ENCODE results near the gene IFNA13.
A peak's percentile ranks its signal among the peaks of the same experiment; 100 is the strongest.
"Not testable (repeated sequence)": the region's sequence is repeated elsewhere in the genome, so short reads cannot be mapped to it uniquely, and the experiment has no call there.

Gene IFNA13

DNA sequence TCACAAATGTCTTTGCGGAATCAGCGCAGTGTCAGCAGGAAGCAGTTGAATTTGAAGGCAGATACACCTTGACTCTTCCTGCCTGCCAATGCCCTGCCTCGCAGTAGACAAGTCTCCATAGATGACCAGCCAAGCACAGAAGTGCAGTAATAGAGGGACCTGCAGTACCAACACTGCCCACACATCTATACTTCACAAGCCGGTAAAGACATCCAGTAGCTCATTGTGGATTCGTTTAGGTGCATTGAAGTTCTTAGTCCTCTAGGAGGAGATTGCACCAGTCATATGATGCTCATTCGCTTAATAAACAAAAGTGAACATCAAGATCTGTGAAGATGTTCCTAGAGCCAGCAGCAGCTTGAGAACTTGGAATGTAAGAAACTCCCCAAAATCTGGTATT lies 24.4 kb upstream of the IFNA13 start:
- Histone ChIP-seq H3K27ac (no peak overlapping the region), H3K4me2 (no peak overlapping the region), H3K36me3 (ENCODE audit: insufficient read depth) (no peaks in the 10 kb centered on the region), H4K20me1 (ENCODE audit: insufficient read depth) (no peaks in the 10 kb centered on the region), H3K9ac (no peak overlapping the region), H3K27me3 (ENCODE audit: insufficient read depth, low read depth) (no peaks in the 10 kb centered on the region), H3K79me2 (ENCODE audit: insufficient read depth, low read depth) (no peaks in the 10 kb centered on the region), H3K4me1 (ENCODE audit: low read depth, poor library complexity, severe bottlenecking) (peaks cover 17% of the 10 kb centered on the region), H3K4me3 (IDR thresholded peaks at IDR 0.05; ENCODE audit: insufficient read depth, low read depth, low read length) (no peak overlapping the region), H2AFZ (ENCODE audit: low read depth) (no peak overlapping the region)
- TF ChIP-seq, protein P1, sequence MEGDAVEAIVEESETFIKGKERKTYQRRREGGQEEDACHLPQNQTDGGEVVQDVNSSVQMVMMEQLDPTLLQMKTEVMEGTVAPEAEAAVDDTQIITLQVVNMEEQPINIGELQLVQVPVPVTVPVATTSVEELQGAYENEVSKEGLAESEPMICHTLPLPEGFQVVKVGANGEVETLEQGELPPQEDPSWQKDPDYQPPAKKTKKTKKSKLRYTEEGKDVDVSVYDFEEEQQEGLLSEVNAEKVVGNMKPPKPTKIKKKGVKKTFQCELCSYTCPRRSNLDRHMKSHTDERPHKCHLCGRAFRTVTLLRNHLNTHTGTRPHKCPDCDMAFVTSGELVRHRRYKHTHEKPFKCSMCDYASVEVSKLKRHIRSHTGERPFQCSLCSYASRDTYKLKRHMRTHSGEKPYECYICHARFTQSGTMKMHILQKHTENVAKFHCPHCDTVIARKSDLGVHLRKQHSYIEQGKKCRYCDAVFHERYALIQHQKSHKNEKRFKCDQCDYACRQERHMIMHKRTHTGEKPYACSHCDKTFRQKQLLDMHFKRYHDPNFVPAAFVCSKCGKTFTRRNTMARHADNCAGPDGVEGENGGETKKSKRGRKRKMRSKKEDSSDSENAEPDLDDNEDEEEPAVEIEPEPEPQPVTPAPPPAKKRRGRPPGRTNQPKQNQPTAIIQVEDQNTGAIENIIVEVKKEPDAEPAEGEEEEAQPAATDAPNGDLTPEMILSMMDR (conservative IDR thresholded peaks at IDR 0.05; ENCODE audit: low read depth, low read length) = 0 out of 2 replicates have a peak, but pooled peaks have one; percentile 18

DNA sequence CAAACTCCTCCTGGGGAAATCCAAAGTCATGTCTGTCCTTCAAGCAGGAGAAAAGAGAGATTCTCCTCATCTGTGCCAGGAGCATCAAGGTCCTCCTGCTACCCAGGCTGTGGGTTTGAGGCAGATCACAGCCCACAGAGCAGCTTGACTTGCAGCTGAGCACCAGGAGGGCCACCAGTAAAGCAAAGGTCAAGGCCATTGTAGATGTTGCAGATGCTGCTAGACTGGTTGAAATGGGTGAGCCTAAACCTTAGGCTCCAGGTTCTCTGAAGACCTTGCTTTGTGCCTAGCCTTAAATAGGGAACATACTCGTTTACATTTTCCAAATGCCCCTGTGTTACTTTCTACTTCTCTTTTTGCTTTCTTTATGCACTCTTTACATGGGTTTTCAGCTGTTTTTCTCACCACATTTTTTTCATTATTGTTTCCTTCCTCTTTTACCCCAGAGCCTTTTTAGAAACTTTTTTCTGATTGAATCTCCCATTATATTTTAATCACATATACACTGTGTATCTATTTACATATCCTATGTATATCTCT lies 17.3 kb upstream of the IFNA13 start, which contains the start of gene IFNA2:
TSS of gene IFNA2 (minus strand) at position 268 of the 540 bp plus-strand sequence. CDS start at position 199, 69 bp downstream.
- Histone ChIP-seq H3K79me2 (ENCODE audit: insufficient read depth, low read depth) (no peaks in the 10 kb centered on the region), H3K27ac (no peak within 1 kb of the TSS), H3K4me1 (ENCODE audit: low read depth, poor library complexity, severe bottlenecking) (no peaks in the 10 kb centered on the region), H3K36me3 (ENCODE audit: insufficient read depth) (no peaks in the 10 kb centered on the region), H2AFZ (ENCODE audit: low read depth) (no peak within 1 kb of the TSS), H4K20me1 (ENCODE audit: insufficient read depth) (no peaks in the 10 kb centered on the region), H3K4me3 (IDR thresholded peaks at IDR 0.05; ENCODE audit: insufficient read depth, low read depth, low read length) (no peak within 1 kb of the TSS), H3K9ac (no peak within 1 kb of the TSS), H3K4me2 (no peak within 1 kb of the TSS), H3K27me3 (ENCODE audit: insufficient read depth, low read depth) (no peaks in the 10 kb centered on the region)
- TF ChIP-seq, protein P1 (conservative IDR thresholded peaks at IDR 0.05; ENCODE audit: low read depth, low read length) = no peak

DNA sequence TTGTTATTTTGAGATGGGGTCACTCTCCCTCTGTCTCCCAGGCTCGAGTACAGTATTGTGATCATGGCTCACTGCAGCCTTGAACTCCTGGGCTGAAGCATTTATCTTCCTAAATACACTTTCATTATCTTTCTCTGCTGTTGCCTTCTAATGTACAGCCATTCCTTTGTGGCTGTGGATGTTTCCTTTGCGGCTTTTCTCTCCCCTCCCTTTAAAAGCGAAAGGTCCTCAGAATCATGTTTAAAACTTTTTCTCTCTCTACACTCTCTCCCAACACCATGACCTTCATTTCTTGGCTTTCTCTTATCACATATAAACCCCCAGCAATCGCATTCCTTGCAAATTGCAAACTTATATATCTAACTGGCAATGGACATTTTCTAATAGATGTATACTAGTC lies 15.8 kb upstream of the IFNA13 start:
- Histone ChIP-seq H3K79me2 (ENCODE audit: insufficient read depth, low read depth) (no peaks in the 10 kb centered on the region), H4K20me1 (ENCODE audit: insufficient read depth) (no peaks in the 10 kb centered on the region), H3K4me3 (IDR thresholded peaks at IDR 0.05; ENCODE audit: insufficient read depth, low read depth, low read length) (no peak overlapping the region), H3K27ac (no peak overlapping the region), H3K36me3 (ENCODE audit: insufficient read depth) (no peaks in the 10 kb centered on the region), H3K4me1 (ENCODE audit: low read depth, poor library complexity, severe bottlenecking) (no peaks in the 10 kb centered on the region), H3K4me2 (no peak overlapping the region), H3K27me3 (ENCODE audit: insufficient read depth, low read depth) (no peaks in the 10 kb centered on the region), H2AFZ (ENCODE audit: low read depth) (no peak overlapping the region), H3K9ac (no peak overlapping the region)
- TF ChIP-seq, protein P1 (conservative IDR thresholded peaks at IDR 0.05; ENCODE audit: low read depth, low read length) = no peak

DNA sequence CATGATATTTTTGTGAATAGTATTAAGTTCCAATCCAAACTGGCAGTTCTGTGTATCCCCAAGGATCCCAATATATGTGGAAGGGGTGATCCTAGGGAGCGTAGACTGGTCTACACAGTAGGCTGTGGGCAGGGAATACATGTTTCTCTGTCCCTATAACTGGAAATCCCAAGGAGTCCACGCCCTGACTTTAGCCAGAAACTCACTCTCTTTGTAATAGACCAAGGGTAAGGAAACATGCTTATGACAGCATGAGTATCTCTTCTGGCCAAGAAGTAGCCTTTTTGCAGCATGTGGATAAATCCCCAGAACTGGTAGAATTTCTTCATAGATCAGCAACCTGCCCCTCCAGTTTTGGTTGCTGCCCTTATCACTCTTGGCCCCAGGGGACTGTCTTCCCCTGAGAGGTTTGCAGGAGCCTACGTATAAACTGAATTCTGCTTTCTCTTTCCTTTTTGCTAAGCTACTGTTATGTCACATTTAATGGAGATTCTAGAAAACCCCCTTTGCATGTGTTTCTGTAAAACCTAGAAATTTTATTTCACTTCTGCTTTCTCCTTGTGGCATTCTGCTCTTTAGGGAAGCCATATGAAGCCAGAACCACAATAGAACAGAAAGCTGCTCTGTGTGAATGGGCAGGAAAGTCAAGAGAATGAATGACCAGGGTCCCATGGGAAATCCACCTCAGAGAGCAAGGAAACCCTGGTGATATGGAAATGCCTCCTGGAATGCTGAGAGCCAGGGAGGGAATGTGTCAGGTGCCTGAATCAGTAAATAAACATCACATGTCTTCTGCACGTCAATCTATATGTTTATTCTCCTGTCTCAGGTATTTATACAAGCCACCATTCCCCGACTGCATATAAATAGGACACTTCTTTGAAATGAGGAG lies 13.8 kb upstream of the IFNA13 start:
- H3K9ac ChIP-seq = no peak overlapping the region
- no peaks in the 10 kb centered on the region for H3K79me2 ChIP-seq (ENCODE audit: insufficient read depth, low read depth)
- no peak overlapping the region for H3K27ac ChIP-seq
- no peak overlapping the region for H3K4me3 ChIP-seq (IDR thresholded peaks at IDR 0.05; ENCODE audit: insufficient read depth, low read depth, low read length)
- no peaks in the 10 kb centered on the region for H3K36me3 ChIP-seq (ENCODE audit: insufficient read depth)
- peak overlapping the region; percentile 15; the same call in 1 of the 2 replicates for H2AFZ ChIP-seq (ENCODE audit: low read depth)
- H4K20me1 ChIP-seq (ENCODE audit: insufficient read depth) = no peaks in the 10 kb centered on the region
- no peak overlapping the region for H3K4me2 ChIP-seq
- H3K27me3 ChIP-seq (ENCODE audit: insufficient read depth, low read depth) = no peaks in the 10 kb centered on the region
- H3K4me1 ChIP-seq (ENCODE audit: low read depth, poor library complexity, severe bottlenecking) = no peaks in the 10 kb centered on the region
- TF ChIP-seq, protein P1 (conservative IDR thresholded peaks at IDR 0.05; ENCODE audit: low read depth, low read length) = no peak

DNA sequence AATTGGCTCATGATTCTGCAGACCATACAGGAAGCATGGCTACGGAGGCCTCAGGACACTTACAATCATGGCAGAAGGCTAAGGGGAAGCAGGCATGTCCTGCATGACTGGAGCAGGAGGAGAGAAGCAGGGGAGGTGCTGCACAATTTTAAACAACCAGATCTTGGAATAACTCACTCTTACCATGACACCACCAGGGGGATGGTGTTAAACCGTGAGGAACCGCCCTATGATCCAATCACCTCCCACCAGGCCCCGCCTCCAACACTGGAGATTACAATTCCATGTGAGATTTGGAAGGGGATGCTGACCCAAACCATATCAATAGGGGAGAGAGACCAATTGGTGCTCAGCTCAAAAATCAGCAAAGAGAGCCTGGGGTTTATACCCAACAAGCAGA lies 3.6 kb upstream of the IFNA13 start:
- not testable (repeated sequence) for H3K4me1 ChIP-seq (ENCODE audit: low read depth, poor library complexity, severe bottlenecking); H3K4me2 ChIP-seq; H4K20me1 ChIP-seq (ENCODE audit: insufficient read depth); H3K27me3 ChIP-seq (ENCODE audit: insufficient read depth, low read depth); H3K27ac ChIP-seq; H3K4me3 ChIP-seq (IDR thresholded peaks at IDR 0.05; ENCODE audit: insufficient read depth, low read depth, low read length); H2AFZ ChIP-seq (ENCODE audit: low read depth); H3K36me3 ChIP-seq (ENCODE audit: insufficient read depth); H3K9ac ChIP-seq; H3K79me2 ChIP-seq (ENCODE audit: insufficient read depth, low read depth)

DNA sequence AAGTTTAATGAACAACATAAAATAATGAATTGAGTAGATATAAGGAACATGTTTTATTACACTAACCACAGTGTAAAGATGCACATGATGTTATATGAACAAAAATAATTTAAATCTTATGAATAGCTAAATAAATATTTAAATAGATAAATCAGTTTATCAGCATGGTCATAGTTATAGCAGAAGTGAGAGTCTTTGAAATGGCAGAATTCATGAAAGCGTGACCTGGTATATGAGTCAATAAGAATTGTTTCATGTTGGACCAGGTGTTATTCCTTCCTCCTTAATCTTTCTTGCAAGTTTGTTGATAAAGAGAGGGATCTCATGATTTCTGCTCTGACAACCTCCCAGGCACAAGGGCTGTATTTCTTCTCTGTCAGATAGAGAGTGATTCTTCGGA lies 688 bp downstream of the IFNA13 start:
- H3K79me2 ChIP-seq (ENCODE audit: insufficient read depth, low read depth); H3K27me3 ChIP-seq (ENCODE audit: insufficient read depth, low read depth); H3K4me3 ChIP-seq (IDR thresholded peaks at IDR 0.05; ENCODE audit: insufficient read depth, low read depth, low read length); H3K27ac ChIP-seq; H3K4me2 ChIP-seq; H2AFZ ChIP-seq (ENCODE audit: low read depth); H4K20me1 ChIP-seq (ENCODE audit: insufficient read depth); H3K4me1 ChIP-seq (ENCODE audit: low read depth, poor library complexity, severe bottlenecking); H3K36me3 ChIP-seq (ENCODE audit: insufficient read depth); H3K9ac ChIP-seq: not testable (repeated sequence)

All from KMS-11 (cell line).